Stimulated activated naive CD8-positive, alpha-beta T cell treated with anti-CD3 and anti-CD28 coated beads, Interleukin-15, amount 100 ng/mL, for 72 hours (primary cell): ENCODE results near the gene GDAP1L1.
"Not testable (repeated sequence)": the region's sequence is repeated elsewhere in the genome, so short reads cannot be mapped to it uniquely, and the experiment has no call there.

Experiments used
- ATAC-seq: fragments of 150-1000 bp; cut with Tn5 transposase; 2 replicates; pipeline ENCODE4 v1.10.0; 2021; ENCODE audit warnings: mild to moderate bottlenecking, moderate library complexity
- DNase-seq, 2 donors: peaks; one replicate each; pipeline ENCODE4 v3.0.0; 2021 to 2022
- H3K27ac Mint-ChIP-seq, 2 donors: one replicate each; pipeline ENCODE4 v1.8.0; 2022; ENCODE audit warnings: mild to moderate bottlenecking in 2 of 2, mixed read lengths in 2 of 2, moderate library complexity in 2 of 2
- H3K27me3 Mint-ChIP-seq: one replicate; pipeline ENCODE4 v1.8.0; 2022; ENCODE audit warnings: mixed read lengths
- H3K4me1 Mint-ChIP-seq: one replicate; pipeline ENCODE4 v1.8.0; 2022; ENCODE audit warnings: mild to moderate bottlenecking, mixed read lengths
- H3K4me3 Mint-ChIP-seq, 2 donors: one replicate each; pipeline ENCODE4 v1.8.0; 2022; ENCODE audit warnings: mild to moderate bottlenecking in 2 of 2, mixed read lengths in 2 of 2, moderate library complexity in 1 of 2
- H3K9me3 Mint-ChIP-seq, 2 donors: one replicate each; pipeline ENCODE4 v1.8.0; 2022; ENCODE audit warnings: mixed read lengths in 2 of 2

Gene GDAP1L1

DNA sequence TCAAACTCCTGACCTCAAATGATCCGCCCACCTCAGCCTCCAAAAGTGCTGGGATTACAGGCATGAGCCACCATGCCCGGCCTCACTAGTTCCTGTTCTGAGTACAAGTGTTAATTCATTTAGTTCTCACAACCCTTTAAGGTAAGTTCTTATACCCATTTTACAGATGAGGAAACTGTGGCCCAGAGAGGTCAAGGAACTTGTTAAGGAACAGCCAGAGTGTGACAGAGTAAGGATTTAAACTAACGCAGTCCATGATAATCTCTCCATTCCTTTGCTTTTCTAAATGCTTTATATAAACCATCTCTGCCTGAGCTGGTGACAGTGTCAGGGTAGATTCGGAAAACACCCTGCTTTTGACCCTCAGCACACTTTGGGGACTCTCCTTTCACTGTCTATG lies 50.6 kb downstream of the GDAP1L1 start:
- H3K27ac Mint-ChIP-seq: no peak overlapping the region
- ATAC-seq: no peak
- H3K4me1 Mint-ChIP-seq: peaks cover 13% of the 10 kb centered on the region
- no peaks in the 10 kb centered on the region for H3K9me3 Mint-ChIP-seq
- no peaks in the 10 kb centered on the region for H3K27me3 Mint-ChIP-seq
- DNase-seq: no peak
- H3K4me3 Mint-ChIP-seq: no peak overlapping the region

- not testable (repeated sequence) for DNase-seq
Measured at GRCh38 chr20:44299011-44299535, 52.0 kb downstream of the GDAP1L1 start.

GRCh38 chr20:44301285-44301684 lies 54.2 kb downstream of the GDAP1L1 start:
- no peak overlapping the region for H3K27ac Mint-ChIP-seq
- H3K4me1 Mint-ChIP-seq: peaks cover 13% of the 10 kb centered on the region
- no peak overlapping the region for H3K4me3 Mint-ChIP-seq
- H3K9me3 Mint-ChIP-seq: no peaks in the 10 kb centered on the region
- H3K27me3 Mint-ChIP-seq: no peaks in the 10 kb centered on the region
- DNase-seq (no peak), ATAC-seq (no peak)

More at GRCh38 chr20:44299011-44299535, 52.0 kb downstream of the GDAP1L1 start:
- H3K27ac Mint-ChIP-seq, ATAC-seq, H3K9me3 Mint-ChIP-seq, H3K27me3 Mint-ChIP-seq, H3K4me3 Mint-ChIP-seq: not testable (repeated sequence)
- H3K4me1 Mint-ChIP-seq: peaks cover 13% of the 10 kb centered on the region

- no peaks in the 10 kb centered on the region for H3K9me3 Mint-ChIP-seq
- peaks cover 19% of the 10 kb centered on the region for H3K4me1 Mint-ChIP-seq
- no peak for DNase-seq
- H3K27me3 Mint-ChIP-seq: no peaks in the 10 kb centered on the region
- peak overlapping the region in 1 of 2 donors; percentile 6 for H3K27ac Mint-ChIP-seq
- no peak overlapping the region for H3K4me3 Mint-ChIP-seq
- no peak for ATAC-seq
Measured at GRCh38 chr20:44302026-44302669, 55.0 kb downstream of the GDAP1L1 start.

DNA sequence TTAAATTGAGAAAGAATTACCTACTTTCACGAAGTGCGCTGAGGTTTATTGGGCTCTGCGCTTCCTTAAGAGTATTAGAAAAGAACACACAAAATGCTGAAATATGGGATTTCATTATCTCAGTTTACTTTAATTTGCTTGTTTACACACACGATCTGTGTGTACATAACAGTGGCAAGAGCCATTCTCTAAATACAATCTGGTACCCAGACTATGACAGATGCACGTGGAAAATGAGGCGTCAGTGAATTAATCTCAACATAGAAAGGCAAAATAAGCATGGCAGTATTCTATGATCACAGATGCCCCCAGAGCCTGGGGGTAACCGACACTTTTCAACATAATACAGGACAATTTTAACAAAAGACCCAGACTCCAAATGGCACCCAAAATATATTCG lies 55.6 kb downstream of the GDAP1L1 start:
- Mint-ChIP-seq H3K27me3 (no peaks in the 10 kb centered on the region), H3K4me3 (no peak overlapping the region), H3K4me1 (peaks cover 19% of the 10 kb centered on the region), H3K27ac (peak overlapping the region in 1 of 2 donors; percentile 58), H3K9me3 (no peaks in the 10 kb centered on the region)
- no peak for DNase-seq
- no peak for ATAC-seq

DNA sequence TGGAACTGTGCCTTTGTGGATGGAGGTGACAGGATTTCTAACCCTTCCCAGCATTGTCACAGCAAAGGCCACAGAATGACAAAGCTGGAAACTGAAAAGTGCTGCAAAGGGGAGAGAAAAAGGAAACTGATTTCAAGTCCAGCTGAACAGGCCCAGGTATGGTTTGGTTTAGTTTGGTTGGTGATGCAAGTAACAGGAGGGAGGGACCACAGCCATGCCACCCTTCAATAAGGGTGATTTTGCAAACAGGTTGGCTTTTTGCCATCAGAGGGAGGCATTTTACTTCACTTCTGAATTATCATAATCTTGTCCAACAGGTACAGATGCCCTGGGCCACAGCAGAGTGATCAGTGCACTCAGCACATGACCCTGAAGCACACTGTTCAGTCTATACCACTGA lies 57.3 kb downstream of the GDAP1L1 start:
- Mint-ChIP-seq H3K4me1 (peaks cover 22% of the 10 kb centered on the region), H3K4me3 (no peak overlapping the region), H3K27ac (no peak overlapping the region), H3K27me3 (no peaks in the 10 kb centered on the region), H3K9me3 (no peaks in the 10 kb centered on the region)
- DNase-seq: no peak
- ATAC-seq: no peak

DNA sequence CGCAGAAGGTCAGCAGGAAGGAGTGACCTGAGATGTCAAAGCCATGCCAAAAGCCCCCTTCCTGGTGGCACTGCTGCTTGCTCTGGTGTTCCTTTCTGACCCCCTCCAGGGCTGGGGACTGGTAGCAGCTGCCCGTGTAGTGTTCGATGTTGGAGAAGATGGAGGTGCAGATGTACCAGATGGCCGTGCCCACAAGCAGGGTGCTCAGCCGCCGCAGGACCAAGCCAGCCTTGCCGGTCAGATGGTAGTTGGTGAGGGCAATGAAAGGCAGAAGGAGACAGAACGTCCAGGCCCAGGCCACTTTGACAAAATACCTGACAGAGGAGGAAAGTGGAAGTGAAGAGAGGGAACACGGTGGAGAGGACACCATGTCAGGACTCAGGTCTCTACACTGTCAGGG lies 59.8 kb downstream of the GDAP1L1 start:
- H3K27ac Mint-ChIP-seq: no peak overlapping the region
- ATAC-seq (no peak), DNase-seq (no peak)
- no peaks in the 10 kb centered on the region for H3K27me3 Mint-ChIP-seq
- H3K9me3 Mint-ChIP-seq: no peaks in the 10 kb centered on the region
- H3K4me3 Mint-ChIP-seq: no peak overlapping the region
- H3K4me1 Mint-ChIP-seq: peaks cover 33% of the 10 kb centered on the region

DNA sequence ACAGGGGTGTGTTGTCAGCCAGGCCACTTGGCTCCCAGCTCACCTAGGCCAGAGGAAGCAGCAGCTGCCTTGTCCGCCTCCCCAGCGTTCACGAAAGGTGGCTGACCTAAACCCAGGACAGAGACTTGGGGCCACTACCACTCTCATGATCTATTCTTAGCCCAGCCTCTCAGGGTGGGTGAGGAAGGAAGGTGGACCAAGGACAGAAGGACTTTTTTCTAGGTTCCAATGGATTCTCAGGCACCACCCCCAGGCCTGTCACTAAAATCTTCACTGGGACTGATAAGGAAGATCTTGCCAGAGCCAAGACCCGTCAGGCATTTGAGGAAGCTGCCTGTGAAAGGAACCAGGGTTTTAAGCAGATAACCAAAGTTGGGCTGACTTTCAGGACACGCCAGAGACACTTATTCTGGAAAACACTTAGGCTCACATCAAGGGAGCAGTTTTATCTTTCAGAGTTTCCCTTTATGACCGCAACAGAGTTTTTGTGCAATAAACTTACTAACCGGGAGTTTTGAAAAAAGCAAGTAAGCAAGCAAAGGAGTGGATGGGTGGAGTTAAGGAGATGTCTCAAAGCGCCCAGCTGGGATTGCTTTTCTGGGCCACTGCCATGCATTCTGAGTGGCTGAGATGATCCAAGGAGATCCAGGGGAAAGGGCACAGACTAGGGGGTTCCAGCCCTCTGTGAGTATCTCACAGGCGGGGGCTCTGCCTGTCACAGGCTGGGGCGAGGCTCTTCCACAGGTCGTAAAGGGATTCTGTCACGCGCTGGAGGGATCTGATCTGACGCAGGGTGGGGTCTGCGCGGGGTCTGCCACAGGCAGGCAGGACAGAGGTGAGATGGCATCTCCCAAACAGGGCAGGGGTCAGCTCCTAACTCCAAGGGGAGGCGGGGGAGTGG lies 62.9 kb downstream of the GDAP1L1 start:
- peaks cover 31% of the 10 kb centered on the region for H3K4me1 Mint-ChIP-seq
- H3K27ac Mint-ChIP-seq: peak overlapping the region; percentile 80 to 97
- no peak for DNase-seq
- H3K27me3 Mint-ChIP-seq: no peaks in the 10 kb centered on the region
- H3K4me3 Mint-ChIP-seq: peak overlapping the region; percentile 90 to 93
- H3K9me3 Mint-ChIP-seq: no peaks in the 10 kb centered on the region
- ATAC-seq: no peak

GRCh38 chr20:44310664-44311639 lies 63.8 kb downstream of the GDAP1L1 start, which contains the start of gene FITM2:
FITM2 (minus strand) TSS chr20:44311202; CDS start chr20:44311148, 54 bp downstream.
- peak; percentile 95 for ATAC-seq
- Mint-ChIP-seq H3K27ac (peak within 1 kb of the TSS; percentile 80 to 97), H3K4me1 (peaks cover 31% of the 10 kb centered on the region), H3K9me3 (no peaks in the 10 kb centered on the region), H3K27me3 (no peaks in the 10 kb centered on the region), H3K4me3 (peak within 1 kb of the TSS; percentile 90 to 93)
- DNase-seq: peak; percentile 99

- H3K4me1 Mint-ChIP-seq: peaks cover 16% of the 10 kb centered on the region
- no peak for DNase-seq
- no peaks in the 10 kb centered on the region for H3K27me3 Mint-ChIP-seq
- no peaks in the 10 kb centered on the region for H3K9me3 Mint-ChIP-seq
- no peak for ATAC-seq
- no peak overlapping the region for H3K4me3 Mint-ChIP-seq
- no peak overlapping the region for H3K27ac Mint-ChIP-seq
Measured at GRCh38 chr20:44314870-44315269, 67.8 kb downstream of the GDAP1L1 start.

- no peaks in the 10 kb centered on the region for H3K27me3 Mint-ChIP-seq
- DNase-seq: no peak
- H3K9me3 Mint-ChIP-seq: no peaks in the 10 kb centered on the region
- H3K27ac Mint-ChIP-seq: no peak overlapping the region
- no peak overlapping the region for H3K4me3 Mint-ChIP-seq
- ATAC-seq: no peak
- H3K4me1 Mint-ChIP-seq: no peaks in the 10 kb centered on the region
Measured at GRCh38 chr20:44319839-44320422, 72.8 kb downstream of the GDAP1L1 start.

DNA sequence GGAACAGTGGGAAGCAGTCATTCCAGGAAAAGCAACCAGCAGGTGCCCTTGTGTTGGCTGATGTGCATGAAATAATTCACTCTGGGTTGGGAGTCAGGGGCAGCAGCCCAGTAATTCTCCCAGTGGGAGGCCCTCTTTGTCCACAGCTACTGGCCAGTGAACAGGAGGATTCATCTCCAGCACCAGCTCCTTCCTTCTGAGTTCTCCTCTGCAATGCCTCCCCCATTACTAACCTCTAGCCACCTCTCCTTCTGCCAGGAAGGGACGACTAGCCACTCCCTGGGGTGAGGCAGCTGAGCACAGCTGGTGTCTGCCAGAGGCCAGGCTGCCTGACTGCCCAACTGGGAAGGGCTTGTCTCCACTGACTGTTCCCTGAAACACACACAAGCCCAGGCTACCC lies 77.2 kb downstream of the GDAP1L1 start:
- ATAC-seq (no peak), DNase-seq (no peak)
- H3K4me3 Mint-ChIP-seq: no peak overlapping the region
- peak overlapping the region; percentile 4 to 92 for H3K27ac Mint-ChIP-seq
- peaks cover 6% of the 10 kb centered on the region for H3K4me1 Mint-ChIP-seq
- H3K27me3 Mint-ChIP-seq: no peaks in the 10 kb centered on the region
- no peaks in the 10 kb centered on the region for H3K9me3 Mint-ChIP-seq

DNA sequence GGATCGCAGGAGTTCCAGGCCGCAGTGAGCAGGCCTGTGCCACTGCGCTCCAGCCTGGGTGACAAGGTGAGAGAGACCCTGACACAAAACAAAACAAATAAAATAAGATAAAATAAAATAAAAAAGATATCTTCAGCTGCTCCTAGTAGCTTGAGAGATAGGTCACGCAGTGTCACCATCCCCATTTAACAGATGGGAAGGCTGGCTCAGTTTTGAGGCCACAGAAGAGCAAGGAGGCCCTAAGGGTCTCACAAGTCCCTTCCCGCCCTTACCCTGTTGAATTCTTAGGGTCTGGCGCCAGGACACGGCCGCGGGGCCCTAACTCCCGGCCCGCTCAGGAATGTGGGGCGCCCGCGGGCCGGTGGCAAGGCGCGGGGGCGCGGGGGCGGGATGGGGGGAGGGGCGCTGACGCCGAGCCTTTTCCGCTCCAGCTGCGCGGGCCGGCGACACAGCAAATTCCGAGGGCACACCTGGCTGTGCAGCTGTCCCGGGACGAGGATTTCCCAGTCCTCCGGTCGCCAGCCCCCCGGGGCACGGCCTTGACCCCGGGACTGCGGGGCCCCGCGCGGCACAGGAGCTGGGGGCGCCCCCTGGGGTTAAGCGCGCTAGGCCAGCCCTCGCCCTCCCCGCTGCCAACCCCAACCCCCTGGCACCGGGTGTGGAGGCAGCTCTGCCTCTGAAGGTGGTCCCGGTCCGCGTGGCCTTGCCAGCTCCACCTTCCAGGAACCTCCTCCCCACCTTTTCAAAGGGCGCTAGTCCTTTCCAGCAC lies 79.5 kb downstream of the GDAP1L1 start:
- Mint-ChIP-seq H3K4me3 (peak overlapping the region; percentile 71 to 72), H3K27ac (peak overlapping the region; percentile 69 to 89), H3K4me1 (peaks cover 6% of the 10 kb centered on the region), H3K27me3 (no peaks in the 10 kb centered on the region), H3K9me3 (no peaks in the 10 kb centered on the region)
- DNase-seq: peak; percentile 23 to 31
- peak; percentile 87 for ATAC-seq

DNA sequence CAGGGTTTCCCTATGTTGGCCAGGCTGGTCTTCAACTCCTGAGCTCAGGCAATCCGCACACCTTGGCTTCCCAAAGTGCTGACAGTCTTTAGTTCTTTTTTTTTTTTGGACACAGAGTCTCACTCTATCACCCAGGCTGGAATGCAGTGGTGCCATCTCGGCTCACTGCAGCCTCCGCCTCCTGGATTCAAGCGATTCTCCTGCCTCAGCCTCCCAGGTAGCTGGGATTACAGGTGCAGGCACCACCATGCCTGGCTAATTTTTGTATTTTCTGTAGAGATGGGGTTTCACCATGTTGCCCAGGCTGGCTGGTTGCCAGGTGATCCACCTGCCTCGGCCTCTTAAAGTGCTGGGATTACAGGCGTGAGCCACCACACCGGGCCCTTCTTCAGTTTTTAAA lies 80.6 kb downstream of the GDAP1L1 start:
- peak overlapping the region in 1 of 2 donors; percentile 97 for H3K27ac Mint-ChIP-seq
- not testable (repeated sequence) for H3K4me1 Mint-ChIP-seq, H3K27me3 Mint-ChIP-seq, DNase-seq, H3K9me3 Mint-ChIP-seq, ATAC-seq
- peak overlapping the region; percentile 61 to 67 for H3K4me3 Mint-ChIP-seq
